Amniotic stem cell (primary cell): ENCODE results near the gene CHD2.
A peak's percentile ranks its signal among the peaks of the same experiment; 100 is the strongest.
"Not testable (repeated sequence)": the region's sequence is repeated elsewhere in the genome, so short reads cannot be mapped to it uniquely, and the experiment has no call there.

Experiments used
- DNase-seq: peaks from one replicate; lab custom pipeline; 2025; lab: John Stamatoyannopoulos, UW

Gene CHD2

DNA sequence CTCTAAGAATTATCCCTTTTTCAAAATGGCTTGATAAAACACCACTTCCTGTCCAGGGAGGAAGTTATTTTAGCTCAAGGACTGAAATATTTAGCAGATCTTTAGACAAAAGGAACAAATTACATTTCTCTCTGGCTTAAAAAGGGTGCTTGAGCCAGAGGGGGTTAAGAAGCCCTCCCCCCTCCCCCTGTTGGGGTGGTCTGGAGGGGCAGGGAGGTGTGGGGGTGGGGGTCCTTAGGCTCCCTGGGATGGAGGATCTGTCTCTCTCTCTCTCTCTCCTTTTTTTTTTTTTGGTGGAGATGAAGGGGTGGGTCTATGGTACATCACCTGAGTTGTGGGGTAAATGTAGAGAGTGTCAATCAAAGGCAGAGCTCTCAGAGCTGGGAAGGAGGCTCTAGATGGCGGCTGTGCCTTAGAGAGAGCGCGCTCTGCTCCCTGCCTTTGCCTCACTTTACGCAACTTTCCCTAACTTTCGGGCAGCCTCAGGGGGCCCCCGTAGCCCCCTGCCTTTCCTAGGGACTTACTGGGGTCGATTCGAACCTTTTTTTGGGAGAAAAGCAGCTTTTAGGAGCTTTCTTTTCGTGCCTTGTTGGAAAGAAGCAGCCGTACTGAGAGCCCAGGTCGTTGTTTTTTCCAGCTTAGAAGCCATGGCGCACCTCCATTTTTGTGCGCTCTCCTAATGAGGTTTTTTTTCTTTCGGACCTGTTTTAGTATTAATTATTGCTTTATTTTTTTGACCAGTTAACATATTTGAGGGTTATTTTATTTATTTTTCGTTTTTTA is at the start of gene CHD2:
CHD2 (plus strand) TSS at position 377 of the 783 bp plus-strand sequence. CDS start 914 bp downstream, outside the sequence.
- peak; percentile 40 for DNase-seq

DNA sequence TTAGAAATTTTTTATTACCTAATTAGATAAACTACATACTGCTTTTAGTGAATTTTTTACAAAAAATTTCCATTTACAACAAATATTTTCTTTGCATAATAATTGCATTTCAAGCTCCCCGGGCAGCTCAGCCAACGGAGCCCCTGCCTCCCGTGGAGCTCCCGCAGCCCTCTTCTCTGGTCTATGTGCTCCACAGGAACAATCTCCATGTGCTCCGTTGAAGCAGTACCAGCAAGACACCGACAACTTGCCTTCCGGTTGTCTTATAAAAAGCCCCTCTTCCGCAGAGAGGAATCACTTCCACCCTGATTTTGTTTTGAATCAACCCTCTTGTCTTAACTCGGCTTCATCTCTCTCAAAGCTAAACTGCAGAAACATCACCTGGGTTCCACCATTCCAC is 46.9 kb upstream of the CHD2 start:
- no peak for DNase-seq

DNA sequence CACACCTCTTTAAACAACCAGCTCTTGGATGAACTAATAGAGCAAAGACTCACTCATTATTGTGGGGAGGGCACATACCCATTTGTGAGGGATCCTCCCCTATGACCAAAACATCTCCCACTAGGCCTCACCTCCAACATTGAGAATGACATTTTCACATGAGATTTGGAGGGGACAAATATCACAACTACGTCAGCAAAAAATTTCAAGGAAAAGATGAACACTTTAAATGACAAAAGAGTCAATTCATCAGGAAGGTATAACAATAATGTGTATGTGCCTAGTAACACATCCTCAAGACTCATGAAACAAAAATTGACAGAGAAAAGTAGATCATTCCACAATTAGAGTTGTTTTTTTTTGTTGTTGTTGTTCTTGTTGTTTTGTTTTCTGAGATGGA is 38.4 kb upstream of the CHD2 start:
- no peak for DNase-seq

DNA sequence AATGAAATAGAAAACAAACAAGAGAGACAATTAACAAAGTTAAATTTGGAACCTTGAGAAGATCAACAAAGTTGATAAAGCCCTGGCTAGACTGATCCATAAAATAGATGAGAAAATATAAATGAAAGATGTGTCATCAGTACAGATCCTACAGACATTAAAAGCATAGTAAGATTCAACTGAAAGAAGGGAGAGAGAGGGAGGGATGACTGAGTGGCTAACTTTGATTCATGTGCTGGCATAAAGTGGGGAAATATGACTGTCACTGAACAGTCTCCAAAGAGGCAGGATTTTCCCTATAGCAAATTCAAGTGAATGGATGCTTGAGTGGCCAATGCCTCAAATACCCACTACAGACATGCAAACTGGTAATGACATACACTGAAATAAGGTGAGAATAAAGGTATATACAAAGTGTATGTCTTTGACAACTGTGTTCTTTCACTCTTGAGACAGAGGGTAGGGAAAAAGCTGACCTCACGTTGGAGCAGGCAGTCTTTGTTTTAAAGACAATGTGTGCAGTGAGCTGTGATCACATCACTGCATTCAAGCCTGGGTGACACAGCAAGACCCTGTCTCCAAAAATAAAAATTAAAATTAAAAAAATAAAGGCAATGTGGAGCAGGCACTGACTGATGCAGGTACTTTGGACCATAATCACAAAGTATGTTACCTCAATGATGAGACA is 35.9 kb upstream of the CHD2 start:
- DNase-seq = no peak

DNA sequence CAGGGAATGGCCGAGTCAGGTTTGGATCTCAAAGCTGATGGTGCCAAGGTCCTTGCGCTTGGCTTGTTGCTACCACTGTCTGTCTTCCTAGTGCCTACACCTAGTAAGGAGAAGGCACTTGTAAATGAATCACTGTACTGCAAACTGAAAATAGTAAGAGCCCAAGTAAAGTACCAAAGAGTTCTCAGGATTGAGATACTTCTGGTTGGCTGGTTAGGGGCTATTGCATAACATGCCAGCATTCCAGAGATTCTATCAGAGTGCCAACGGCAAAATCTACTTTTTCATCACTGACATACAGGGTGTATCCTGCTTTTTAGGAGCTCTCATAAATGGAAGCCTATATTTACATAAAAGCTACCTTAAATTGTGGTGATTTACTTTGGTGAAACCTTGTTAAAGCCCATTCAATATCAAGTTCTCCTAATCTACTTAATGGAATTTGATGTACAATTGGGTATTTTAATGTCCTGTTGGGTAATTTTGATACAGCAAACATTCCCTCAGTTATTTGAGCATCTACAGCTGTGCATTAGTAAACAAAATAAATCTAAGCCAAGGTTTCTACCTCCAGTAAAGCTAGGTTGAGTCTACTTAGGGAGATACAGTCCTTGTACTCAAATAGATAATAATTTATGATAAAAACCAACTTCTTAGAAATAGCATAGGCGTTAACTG is 30.7 kb upstream of the CHD2 start:
- no peak for DNase-seq

DNA sequence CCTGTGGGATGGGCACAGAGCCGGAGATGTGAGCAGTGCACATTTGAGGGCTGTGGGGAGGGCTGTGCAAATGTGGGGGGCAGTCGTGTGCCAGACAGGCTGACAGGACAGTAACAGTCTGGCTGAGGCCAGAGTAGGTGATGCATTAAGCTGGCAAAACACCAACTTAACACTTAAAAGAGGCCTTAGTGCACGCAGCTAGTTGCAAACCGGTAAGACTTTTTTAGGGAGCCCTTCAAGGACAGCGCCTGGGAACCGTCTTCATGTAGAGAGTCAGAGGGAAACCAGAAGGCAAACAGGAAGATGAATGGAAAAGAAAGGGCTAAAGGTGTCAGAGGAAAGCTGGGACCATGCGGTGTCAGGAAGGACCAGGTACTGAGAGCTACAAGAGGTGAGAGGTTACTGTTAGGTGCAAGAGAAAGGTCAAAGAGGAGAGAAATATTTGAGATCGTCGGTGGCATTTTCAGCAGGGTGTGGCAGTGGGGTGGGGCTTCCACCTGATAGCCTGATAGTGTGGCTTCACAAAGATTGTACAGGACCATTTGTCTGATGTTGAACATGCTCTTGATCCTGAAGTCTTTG is 30.0 kb upstream of the CHD2 start:
- DNase-seq = no peak

DNA sequence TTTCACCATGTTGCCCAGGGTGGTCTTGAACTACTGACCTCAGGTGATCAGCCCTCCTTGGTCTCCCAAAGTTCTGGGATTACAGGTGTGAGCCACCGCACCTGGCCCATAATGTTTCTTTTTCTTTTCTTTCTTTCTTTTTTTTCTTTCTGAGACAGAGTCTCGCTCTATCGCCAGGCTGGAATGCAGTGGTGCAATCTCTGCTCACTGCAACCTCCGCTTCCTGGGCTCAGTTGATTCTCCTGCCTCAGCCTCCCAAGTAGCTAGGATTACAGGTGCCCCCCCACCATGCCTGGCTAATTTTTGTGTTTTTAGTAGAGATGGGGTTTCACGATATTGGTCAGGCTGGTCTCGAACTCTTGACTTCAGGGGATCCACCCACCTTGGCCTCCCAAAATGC is 27.2 kb upstream of the CHD2 start:
- DNase-seq = not testable (repeated sequence)

DNA sequence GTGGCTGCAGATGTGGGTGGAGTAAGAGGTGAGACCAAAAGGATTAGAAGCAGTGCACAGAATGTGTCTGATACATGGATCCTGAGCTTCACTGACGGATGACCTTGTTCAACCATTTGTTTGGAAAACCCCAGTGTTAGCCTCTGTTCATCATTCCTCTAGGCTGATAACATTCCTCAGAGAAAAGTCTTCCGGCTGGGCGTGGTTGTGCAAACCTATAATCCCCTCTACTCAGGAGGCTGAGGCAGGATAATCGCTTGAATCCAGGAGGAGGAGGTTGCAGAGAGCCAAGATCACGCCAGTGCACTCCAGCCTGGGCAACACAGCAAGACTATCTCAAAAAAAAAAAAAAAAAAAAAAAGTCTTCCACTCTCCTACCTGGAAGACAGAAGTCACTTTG is 23.1 kb upstream of the CHD2 start:
- DNase-seq = no peak

DNA sequence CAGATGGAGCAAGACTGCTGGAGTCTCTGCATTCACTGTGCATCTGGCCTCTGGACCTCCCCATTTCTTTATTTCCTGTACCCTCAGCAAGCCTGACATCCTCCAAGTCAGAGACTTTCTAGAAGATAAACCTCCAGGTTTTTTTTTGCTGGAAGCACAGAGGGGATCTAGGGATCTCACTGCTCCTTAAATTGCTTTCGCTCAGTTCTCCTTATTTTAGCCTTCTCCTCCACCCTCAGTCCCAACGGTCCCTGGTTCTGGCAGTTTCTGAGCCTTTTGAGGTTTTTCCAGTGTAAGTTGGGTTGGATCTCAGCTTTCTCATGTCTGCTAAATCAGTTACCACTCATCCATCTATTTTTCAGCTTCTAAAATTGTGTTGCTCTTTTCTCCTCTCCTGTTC is 22.7 kb upstream of the CHD2 start:
- DNase-seq = no peak

DNA sequence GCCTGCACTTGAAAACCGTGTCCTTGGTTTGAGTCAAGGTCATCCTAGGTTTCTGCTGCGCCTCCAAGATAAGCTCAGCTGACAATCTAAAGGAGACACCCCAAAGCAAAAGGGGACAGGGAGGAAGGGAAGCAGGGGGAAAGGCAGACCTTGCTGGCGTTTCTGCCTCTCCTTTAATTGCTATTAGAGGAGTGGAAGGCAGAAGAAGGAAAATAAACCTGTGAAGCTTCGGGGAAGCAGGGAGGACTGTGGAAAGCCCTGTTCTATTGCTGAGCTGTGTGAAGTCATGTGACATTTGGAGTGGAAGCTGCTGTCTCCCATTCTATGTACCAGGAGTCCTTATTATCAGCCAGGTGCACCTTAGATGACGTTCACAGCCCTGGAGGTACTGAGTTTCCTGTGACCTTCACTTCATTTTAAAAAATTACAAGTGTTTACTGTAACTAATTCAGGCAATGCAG is 21.5 kb upstream of the CHD2 start:
- DNase-seq = no peak

DNA sequence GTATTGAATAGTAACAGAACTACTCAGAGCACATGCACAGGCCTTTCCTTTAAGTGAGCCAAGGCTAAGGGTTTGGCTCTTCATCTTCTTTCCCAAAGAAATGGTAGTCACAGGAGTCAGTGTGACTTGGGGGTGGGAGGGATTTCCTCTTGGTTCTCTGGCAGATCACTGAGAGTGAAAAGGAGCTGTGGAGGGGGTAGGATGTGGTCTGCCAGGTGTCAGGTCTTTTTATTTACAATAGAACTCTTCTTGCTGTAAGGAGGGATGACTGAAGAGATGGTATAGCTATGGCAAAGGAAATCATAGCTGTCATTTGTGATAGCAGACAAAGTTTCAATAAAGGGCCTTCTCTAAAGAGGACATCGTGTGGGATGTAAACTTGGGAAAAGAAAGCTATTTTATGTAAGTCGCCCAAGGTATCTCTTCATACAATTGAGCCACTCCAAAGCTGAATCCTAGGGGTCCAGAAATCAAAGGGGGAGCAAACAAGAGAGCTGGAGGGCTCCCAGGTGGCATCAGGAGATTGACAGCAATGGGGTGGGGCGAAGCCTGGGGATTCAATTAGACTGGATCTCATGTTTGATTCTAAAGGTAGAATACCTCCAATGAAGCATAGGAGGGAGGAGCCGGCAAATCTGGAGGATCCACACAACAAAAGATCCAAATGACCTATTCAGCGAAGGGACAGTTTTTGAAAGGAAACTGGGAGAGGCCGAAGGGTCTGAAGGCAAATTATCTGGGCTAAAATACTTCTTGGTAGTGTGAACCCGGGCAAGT is 20.0 kb upstream of the CHD2 start:
- no peak for DNase-seq

DNA sequence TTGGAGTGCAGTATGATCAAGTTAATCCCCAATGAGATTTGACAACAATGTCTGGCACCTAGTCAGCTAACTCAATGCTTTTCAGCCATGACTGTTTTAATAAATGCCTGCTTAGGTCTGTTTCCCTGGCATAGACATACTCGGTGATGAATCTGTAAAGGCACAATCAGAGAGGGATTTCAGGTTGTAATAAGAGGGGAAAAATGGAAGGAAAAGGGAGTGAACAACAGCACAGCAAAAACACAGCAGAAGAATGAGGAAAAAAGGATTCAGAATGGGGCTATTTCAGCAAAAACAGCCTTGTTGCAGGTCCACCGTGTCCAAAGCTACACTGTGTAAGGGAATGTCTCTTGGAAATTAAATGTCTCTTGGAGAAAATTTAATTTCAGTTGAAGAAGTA is 19.3 kb upstream of the CHD2 start:
- no peak for DNase-seq

DNA sequence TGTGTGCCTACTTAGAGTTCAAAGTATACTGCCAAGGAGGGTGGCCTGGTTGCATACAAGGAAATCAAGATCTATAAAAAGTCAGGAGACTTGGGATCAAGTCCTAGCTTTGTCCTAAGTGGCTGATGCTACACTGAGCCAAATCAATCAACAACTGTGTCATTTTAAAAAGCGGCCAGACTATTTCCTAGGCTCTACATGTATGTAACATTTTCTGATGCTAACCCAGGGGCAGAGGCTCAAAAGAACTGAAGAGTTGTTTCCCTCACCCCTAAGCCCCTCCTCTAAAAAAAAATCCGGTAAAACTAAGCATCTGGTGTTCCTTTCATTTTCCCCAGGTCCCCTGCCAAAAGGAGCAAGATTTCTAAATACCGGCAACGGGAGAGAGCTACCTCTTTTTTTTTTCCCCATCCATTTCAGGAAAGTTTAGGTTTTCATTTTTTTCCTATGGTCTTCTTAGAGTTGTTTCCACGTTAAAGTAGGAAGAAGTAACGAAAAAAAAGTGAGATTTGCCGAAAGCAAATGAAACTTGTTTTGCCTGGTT is 18.8 kb upstream of the CHD2 start:
- no peak for DNase-seq

DNA sequence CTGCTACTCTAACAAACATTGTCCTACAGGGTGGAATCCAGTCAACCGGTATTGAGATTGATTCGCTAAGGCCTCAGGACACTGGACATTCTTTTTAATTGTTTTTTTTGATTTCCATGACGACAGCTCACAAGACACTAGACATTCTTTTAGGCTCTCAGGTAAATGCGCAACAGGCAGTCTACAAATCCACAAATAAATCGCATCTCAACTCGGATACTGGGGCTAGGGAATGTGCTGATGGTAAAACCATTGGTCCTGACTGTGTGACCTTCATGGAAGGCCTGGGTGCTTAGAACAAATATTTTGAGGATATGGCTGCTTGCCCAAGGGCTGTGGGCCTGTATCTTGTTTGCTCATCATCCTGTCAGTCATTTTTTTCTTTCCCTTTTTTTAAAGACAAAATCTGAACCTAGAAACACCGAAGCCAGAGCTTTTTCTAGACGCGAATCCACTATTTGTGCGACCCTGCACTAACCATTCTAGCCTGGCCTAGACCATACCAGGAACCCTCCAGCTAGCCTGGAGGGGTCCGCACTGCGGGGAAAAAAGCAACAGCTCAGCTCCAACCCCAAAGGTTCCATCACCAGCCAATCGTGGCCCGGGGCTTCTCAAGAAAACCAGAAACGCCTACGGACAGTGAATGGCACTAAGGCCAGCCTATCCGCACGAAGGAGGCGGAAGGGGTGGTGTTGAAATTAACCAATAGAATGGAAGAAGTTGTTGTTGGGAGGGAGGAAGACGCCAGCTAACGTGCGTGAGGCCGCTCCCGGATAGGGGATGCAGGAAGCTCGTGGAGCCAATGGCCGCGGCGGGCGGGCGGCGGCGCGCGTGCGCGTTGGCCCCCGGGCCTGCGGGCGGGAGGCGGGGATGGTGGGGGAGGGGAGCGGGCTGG is 18.1 kb upstream of the CHD2 start:
- DNase-seq = peak; percentile 97

DNA sequence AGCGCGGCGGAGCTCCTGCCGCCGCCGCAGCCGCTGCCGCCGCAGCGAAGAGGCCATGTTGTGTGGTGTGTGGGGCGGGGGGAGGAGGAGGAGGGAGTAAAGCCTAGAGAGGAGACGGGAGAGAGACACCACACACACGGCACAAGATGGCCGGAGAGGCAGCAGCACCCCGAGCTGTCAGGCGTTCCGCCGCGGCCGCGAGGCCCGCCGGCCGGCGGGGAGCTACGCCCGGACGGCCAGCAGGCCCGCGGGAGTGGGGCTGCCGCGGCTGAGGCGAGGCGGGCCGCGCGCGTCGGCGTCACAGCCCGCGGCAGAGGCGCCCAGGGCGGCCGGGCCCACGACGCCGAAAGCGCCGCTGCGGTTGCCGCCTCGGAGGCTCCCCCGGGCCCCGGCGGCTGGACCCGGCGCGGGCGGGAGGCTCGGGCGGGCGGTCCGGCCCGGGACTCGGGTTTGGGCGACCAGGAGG is 17.4 kb upstream of the CHD2 start:
- DNase-seq = no peak

DNA sequence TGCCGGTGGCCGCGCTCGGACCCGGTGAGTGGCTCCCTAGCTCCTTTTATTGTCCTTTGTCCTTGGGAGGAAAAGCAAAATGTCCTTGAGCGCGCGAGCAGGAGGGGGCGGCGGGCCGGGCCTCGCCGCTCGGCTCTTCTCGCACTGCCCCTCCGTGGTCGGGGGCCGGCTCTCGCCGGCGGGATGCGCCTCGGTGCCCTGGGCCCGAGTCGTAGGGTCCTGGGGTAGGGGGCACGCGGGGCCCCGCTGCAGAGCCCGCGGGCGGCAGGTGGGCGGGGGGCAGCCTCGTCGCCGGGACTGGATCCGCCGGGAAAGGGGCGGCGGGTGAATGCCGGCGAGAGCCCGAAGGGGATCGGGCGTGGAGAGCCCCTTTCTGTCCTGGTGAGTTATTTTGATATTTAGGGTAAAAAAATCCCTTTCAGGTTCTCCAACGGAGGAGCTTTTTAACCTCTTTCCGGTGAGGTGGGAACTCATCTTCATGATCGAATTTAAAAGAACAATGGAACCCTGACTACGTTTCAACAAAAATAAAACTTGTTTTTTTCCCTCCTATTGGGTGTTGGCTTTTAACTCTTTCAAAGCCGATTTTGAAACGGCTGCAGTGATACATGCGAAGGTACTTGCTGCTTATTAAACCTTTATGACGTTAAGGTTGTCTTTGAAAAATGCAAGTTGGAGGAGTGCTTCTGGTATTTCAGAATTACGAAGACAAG is 16.8 kb upstream of the CHD2 start:
- DNase-seq = no peak

DNA sequence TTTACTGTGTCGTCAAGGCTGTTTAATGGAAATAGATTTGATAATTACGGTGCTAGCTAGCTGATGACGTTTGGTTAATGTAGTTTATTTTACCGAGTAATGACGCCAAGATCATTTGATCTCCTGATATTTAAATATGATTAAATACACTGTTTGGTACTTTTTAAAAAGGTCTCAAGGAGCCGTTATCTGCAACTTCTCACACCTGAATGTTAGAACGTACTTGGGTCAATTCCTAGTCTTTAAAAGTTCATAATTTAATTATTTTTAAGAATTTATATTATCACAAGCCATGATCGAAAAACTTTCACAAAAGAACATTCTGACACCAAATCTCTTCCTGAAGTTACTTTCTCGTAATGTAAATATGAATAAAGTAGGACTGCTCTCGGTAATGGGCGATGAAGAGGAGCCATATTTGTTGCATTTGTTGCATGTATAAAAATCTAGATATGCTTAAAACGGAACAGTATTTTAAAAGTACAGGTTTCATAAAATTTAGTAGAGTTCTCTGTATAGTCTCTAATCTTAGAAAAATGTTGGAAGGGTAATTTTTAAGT is 16.2 kb upstream of the CHD2 start:
- DNase-seq = no peak

DNA sequence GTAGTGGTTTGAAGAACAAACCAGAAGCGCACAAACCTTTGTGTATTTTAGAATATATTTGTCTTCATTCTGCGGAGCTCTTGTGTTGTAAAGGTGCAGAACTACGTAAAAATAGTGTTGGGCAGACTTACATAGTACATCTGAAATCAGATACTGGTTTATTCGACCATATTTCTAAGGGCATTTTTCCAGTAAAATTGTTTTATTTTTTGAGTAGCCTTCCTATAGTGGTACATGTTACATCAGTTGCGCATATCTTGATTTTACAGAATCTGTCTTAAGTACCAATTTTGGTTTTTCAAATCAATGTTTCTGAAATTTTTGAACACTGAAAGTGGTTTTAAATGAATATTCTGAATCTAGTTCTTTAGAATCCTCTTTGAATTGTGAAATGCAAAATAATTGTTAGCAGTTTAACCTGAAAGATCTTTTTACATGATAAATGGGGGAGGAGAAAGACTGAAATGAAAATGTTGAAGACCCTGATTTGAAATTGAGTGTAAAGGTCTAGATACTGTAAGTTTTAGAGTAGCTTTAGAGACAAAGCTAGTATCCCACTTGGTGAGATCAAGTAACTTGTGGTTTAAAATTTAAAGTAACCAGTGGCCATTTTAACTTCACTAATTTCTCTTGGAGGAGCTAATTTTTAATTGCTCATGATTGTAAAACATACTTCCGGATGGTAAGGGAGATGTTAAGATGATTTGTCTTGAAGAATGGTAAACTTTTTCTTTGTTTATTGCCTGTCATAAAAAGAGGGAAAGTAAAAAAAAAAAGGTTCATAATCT is 15.5 kb upstream of the CHD2 start:
- DNase-seq = no peak
